Liver (tissue), 9 donors: ENCODE data around the gene JOSD2. TPM values are rescaled to one million over a fixed set of nuclear protein-coding genes. Genes with fewer than 3 reads are reported as not detected.

Source experiments
- DNase-seq: peaks from one replicate; pipeline ENCODE4 v3.0.0-alpha.2; 2017; ENCODE audit warnings: low spot score
- H3K27ac ChIP-seq, 2 donors: one replicate each; pipeline ENCODE4 v1.7.0; 2013; ENCODE audit warnings: inconsistent platforms in 2 of 2, low read length in 2 of 2, control low read depth in 1 of 2, low read depth in 1 of 2, mild to moderate bottlenecking in 1 of 2
- H3K27me3 ChIP-seq, 4 donors: one replicate each; pipeline versions ENCODE4 v1.6.1 to v1.7.0; 2013; ENCODE audit warnings: low read length in 3 of 4, inconsistent platforms in 1 of 4, mild to moderate bottlenecking in 1 of 4, moderate library complexity in 1 of 4; ENCODE audit not compliant: control insufficient read depth in 4 of 4, insufficient read depth in 4 of 4
- H3K36me3 ChIP-seq, 4 donors: one replicate each; pipeline versions ENCODE4 v1.6.1 to v1.7.0; 2013; ENCODE audit warnings: low read length in 3 of 4, mild to moderate bottlenecking in 3 of 4, low read depth in 1 of 4, moderate library complexity in 1 of 4; ENCODE audit not compliant: control insufficient read depth in 4 of 4, insufficient read depth in 3 of 4
- H3K4me1 ChIP-seq, 4 donors: one replicate each; pipeline versions ENCODE4 v1.6.1 to v1.7.0; 2013; ENCODE audit warnings: low read length in 3 of 4, mild to moderate bottlenecking in 3 of 4, moderate library complexity in 1 of 4; ENCODE audit not compliant: control insufficient read depth in 4 of 4, insufficient read depth in 4 of 4
- H3K4me3 ChIP-seq, 3 donors: one replicate each; pipeline versions ENCODE4 v1.6.1 to v1.7.0; 2013; ENCODE audit warnings: low read length in 3 of 3, control low read depth in 1 of 3, low read depth in 1 of 3, mild to moderate bottlenecking in 1 of 3
- H3K9ac ChIP-seq, 2 donors: one replicate each; pipeline ENCODE4 v1.7.0; 2013; ENCODE audit warnings: low read length in 2 of 2, mild to moderate bottlenecking in 2 of 2, moderate library complexity in 2 of 2, control low read depth in 1 of 2, low read depth in 1 of 2
- H3K9me3 ChIP-seq, 4 donors: one replicate each; pipeline versions ENCODE4 v1.6.1 to v1.7.0; 2013; ENCODE audit warnings: low read length in 3 of 4; ENCODE audit not compliant: control insufficient read depth in 4 of 4
- EGR1 ChIP-seq, 2 donors: IDR thresholded peaks; 2 replicates each; pipeline ENCODE4 v1.6.1; 2016 to 2018; ENCODE audit warnings: antibody characterized with exemption in 2 of 2, low read depth in 2 of 2
- FOXA1 ChIP-seq: IDR thresholded peaks from 2 replicates; pipeline ENCODE4 v1.6.1; 2016; ENCODE audit warnings: antibody characterized with exemption
- FOXA2 ChIP-seq: IDR thresholded peaks from 2 replicates; pipeline ENCODE4 v1.6.1; 2016; ENCODE audit warnings: antibody characterized with exemption
- GABPA ChIP-seq, 2 donors: IDR thresholded peaks in 1 of 2; conservative IDR thresholded peaks in 1 of 2; 2 replicates each; pipeline ENCODE4 v1.6.1; 2016; ENCODE audit warnings: antibody characterized with exemption in 2 of 2, mild to moderate bottlenecking in 1 of 2, moderate library complexity in 1 of 2
- HNF4A ChIP-seq, 2 donors: conservative IDR thresholded peaks; 2 replicates each; pipeline ENCODE4 v1.6.1; 2016; ENCODE audit warnings: antibody characterized with exemption in 2 of 2, mild to moderate bottlenecking in 2 of 2
- HNF4G ChIP-seq: IDR thresholded peaks from 2 replicates; pipeline ENCODE4 v1.6.1; 2016; ENCODE audit warnings: antibody characterized with exemption
- JUND ChIP-seq, 2 donors: IDR thresholded peaks; 2 replicates each; pipeline ENCODE4 v1.6.1; 2016; ENCODE audit warnings: antibody characterized with exemption in 2 of 2
- RAD21 ChIP-seq, 2 donors: IDR thresholded peaks; 2 replicates each; pipeline ENCODE4 v1.6.1; 2016; ENCODE audit warnings: antibody characterized with exemption in 2 of 2, mild to moderate bottlenecking in 2 of 2
- TAF1 ChIP-seq: conservative IDR thresholded peaks from 2 replicates; pipeline ENCODE4 v1.6.1; 2016; ENCODE audit warnings: antibody characterized with exemption, mild to moderate bottlenecking
- YY1 ChIP-seq: IDR thresholded peaks from 2 replicates; pipeline ENCODE4 v1.6.1; 2016; ENCODE audit warnings: antibody characterized with exemption, mild to moderate bottlenecking
- WGBS: extraction: QIAGEN DNeasy Blood & Tissue Kit; methylation state at CpG from one replicate; pipeline ENCODE4 v1.1.7; 2013; 5-methylcytosine and 5-hydroxymethylcytosine counted together
- polyA plus RNA-seq, 2 donors: library from polyadenylated mRNA; stranded (reverse) in 1 of 2; unstranded in 1 of 2; fragments of 200-250 nt in 1 of 2; fragments of >200 nt in 1 of 2; fragmentation: Nextera tagmentation in 1 of 2; extraction: Ambion mirVana in 1 of 2; gene quantifications; one replicate each; pipeline versions ENCODE4 v1.2.1 to v1.2.3, GENCODE V29; 2013 to 2015
- total RNA-seq, 2 donors: library from RNA; depleted of rRNA; stranded (reverse); fragments of >200 nt; gene quantifications; one replicate each; pipeline ENCODE4 v1.2.3, GENCODE V29; 2014
- TF ChIP-seq, protein P1 (sequence below): IDR thresholded peaks from 2 replicates; pipeline ENCODE4 v1.6.1; 2016; ENCODE audit warnings: antibody characterized with exemption, mild to moderate bottlenecking
- TF ChIP-seq, protein P2 (sequence below): IDR thresholded peaks from 2 replicates; pipeline ENCODE4 v1.6.1; 2016; ENCODE audit warnings: antibody characterized with exemption
- TF ChIP-seq, protein P3 (sequence below): IDR thresholded peaks from 2 replicates; pipeline ENCODE4 v1.6.1; 2016; ENCODE audit warnings: antibody characterized with exemption
- TF ChIP-seq, protein P4 (sequence below): fragments of 150-350 bp; IDR thresholded peaks from 2 replicates; pipeline ENCODE4 v1.5.1; 2017; ENCODE audit warnings: improper control_type of control experiment, low read depth, low read length; ENCODE audit not compliant: missing input control
- TF ChIP-seq, protein P5 (sequence below): IDR thresholded peaks from 2 replicates; pipeline ENCODE4 v1.6.1; 2016; ENCODE audit warnings: antibody characterized with exemption
- donor health status: healthy.
- donor health status: healthy.
- donor health status: healthy.
- donor health status: healthy.
- donor health status: healthy.

JOSD2 gene
- total and polyA plus RNA-seq, 4 donors: 6.6 to 32.9 (median 20.0) TPM

DNA sequence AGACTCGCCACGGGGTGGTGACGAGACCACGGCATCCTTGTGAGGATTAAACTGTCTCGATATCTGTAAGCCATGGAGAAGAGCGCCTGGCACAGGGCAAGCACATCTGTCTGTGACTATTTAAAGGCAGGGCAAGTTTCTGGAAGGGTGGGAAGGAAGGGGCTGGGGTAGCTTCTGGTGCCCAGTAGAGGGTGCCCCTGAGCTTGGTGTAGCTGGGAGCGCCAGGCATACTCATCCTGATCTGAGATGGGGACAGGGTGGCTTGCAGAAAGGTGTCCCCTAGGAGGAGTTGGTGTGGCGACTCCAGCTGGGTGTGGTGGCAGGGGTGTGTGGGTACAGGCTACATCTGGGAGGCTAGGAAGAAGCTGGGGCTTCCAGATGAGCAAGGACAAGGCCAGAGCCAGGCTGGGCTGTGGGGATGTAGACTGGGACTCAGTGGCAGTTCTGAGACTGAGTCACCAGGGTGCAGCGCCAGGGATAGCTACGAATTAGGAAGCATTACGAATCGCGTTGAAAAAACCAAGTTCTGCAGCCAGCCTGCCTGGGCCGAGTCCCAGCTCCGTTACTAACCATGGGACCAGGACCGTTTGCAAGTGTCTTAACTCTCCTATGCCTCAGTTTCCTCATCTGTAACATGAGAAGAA lies 25.8 kb upstream of the JOSD2 start (continued):
- TF ChIP-seq, protein P1, sequence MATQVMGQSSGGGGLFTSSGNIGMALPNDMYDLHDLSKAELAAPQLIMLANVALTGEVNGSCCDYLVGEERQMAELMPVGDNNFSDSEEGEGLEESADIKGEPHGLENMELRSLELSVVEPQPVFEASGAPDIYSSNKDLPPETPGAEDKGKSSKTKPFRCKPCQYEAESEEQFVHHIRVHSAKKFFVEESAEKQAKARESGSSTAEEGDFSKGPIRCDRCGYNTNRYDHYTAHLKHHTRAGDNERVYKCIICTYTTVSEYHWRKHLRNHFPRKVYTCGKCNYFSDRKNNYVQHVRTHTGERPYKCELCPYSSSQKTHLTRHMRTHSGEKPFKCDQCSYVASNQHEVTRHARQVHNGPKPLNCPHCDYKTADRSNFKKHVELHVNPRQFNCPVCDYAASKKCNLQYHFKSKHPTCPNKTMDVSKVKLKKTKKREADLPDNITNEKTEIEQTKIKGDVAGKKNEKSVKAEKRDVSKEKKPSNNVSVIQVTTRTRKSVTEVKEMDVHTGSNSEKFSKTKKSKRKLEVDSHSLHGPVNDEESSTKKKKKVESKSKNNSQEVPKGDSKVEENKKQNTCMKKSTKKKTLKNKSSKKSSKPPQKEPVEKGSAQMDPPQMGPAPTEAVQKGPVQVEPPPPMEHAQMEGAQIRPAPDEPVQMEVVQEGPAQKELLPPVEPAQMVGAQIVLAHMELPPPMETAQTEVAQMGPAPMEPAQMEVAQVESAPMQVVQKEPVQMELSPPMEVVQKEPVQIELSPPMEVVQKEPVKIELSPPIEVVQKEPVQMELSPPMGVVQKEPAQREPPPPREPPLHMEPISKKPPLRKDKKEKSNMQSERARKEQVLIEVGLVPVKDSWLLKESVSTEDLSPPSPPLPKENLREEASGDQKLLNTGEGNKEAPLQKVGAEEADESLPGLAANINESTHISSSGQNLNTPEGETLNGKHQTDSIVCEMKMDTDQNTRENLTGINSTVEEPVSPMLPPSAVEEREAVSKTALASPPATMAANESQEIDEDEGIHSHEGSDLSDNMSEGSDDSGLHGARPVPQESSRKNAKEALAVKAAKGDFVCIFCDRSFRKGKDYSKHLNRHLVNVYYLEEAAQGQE: no peak
- TF ChIP-seq HNF4A (conservative IDR thresholded peaks at IDR 0.05) (no peak), GABPA (IDR thresholded peaks at IDR 0.05 in 1 of 2, conservative IDR thresholded peaks at IDR 0.05 in 1 of 2) (no peak), HNF4G (no peak), JUND (IDR thresholded peaks at IDR 0.05) (no peak)
- TF ChIP-seq, protein P2, sequence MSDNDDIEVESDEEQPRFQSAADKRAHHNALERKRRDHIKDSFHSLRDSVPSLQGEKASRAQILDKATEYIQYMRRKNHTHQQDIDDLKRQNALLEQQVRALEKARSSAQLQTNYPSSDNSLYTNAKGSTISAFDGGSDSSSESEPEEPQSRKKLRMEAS: no peak
- TF ChIP-seq, protein P3, sequence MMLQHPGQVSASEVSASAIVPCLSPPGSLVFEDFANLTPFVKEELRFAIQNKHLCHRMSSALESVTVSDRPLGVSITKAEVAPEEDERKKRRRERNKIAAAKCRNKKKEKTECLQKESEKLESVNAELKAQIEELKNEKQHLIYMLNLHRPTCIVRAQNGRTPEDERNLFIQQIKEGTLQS: no peak

DNA sequence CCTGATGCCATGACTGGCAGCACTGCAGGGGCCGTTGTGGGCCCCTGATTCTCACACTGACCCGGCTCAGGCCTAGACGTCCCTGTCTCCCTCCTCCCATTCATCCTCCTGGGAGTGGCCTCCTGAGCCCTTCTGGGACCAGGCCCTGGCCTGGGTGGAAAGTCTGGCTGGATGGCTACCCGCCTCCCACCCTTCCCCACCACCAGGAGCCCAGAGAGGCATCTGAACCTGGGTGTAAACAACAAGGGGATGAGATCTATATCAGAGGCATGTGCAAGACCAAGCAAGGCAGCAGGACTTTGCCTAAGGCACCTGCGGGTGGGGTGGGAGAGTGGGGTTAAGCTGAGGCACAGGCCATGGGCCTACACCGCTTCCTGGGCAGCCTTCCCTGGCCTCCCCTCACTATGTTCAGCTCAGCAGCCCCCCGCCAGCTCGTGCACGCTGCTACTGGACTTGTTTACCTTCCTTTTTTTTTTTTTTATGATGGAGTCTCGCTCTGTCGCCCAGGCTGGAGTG lies 24.7 kb upstream of the JOSD2 start:
- no peak for DNase-seq
- TF ChIP-seq EGR1 (IDR thresholded peaks at IDR 0.05; ENCODE audit: low read depth in 2 of 2) (no peak), FOXA1 (no peak), JUND (IDR thresholded peaks at IDR 0.05) (no peak), GABPA (IDR thresholded peaks at IDR 0.05 in 1 of 2, conservative IDR thresholded peaks at IDR 0.05 in 1 of 2) (no peak), TAF1 (no peak)
- TF ChIP-seq, protein P2: no peak
- TF ChIP-seq, protein P4, sequence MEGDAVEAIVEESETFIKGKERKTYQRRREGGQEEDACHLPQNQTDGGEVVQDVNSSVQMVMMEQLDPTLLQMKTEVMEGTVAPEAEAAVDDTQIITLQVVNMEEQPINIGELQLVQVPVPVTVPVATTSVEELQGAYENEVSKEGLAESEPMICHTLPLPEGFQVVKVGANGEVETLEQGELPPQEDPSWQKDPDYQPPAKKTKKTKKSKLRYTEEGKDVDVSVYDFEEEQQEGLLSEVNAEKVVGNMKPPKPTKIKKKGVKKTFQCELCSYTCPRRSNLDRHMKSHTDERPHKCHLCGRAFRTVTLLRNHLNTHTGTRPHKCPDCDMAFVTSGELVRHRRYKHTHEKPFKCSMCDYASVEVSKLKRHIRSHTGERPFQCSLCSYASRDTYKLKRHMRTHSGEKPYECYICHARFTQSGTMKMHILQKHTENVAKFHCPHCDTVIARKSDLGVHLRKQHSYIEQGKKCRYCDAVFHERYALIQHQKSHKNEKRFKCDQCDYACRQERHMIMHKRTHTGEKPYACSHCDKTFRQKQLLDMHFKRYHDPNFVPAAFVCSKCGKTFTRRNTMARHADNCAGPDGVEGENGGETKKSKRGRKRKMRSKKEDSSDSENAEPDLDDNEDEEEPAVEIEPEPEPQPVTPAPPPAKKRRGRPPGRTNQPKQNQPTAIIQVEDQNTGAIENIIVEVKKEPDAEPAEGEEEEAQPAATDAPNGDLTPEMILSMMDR: no peak
- H3K27ac ChIP-seq: no peak overlapping the region
- no peak overlapping the region for H3K9ac ChIP-seq
- peaks cover 0 to 6% (median 2%) of the 10 kb centered on the region in 4 donors for H3K9me3 ChIP-seq
- no peak overlapping the region for H3K4me3 ChIP-seq
- 83% methylated on average over 11 of the region's 11 CpGs for WGBS
- no peaks in the 10 kb centered on the region for H3K27me3 ChIP-seq
- no peaks in the 10 kb centered on the region for H3K36me3 ChIP-seq
- no peaks in the 10 kb centered on the region for H3K4me1 ChIP-seq

DNA sequence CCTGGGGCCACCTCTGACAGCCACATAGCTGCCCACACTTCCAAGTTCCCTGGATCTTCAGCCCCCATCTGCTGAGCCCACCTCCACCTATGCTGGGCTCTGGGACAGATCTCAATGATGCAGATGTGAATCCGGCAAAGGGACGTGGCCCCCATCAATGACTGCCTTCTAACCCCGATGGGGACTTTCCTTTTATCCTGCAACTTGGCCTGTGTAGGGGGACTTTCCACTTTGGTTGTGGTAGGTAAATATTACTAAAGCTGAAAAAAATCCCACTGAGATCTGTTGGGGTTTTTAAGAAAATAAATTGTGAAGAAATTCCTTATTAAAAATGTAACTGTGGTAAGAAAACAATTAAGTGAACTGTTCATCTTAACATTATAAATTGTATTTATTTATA lies 23.5 kb upstream of the JOSD2 start:
- no peak overlapping the region for H3K9ac ChIP-seq
- 79% methylated on average over 3 of the region's 3 CpGs for WGBS
- H3K9me3 ChIP-seq: peaks cover 0 to 6% (median 2%) of the 10 kb centered on the region in 4 donors
- no peaks in the 10 kb centered on the region for H3K4me1 ChIP-seq
- H3K27ac ChIP-seq: no peak overlapping the region
- no peaks in the 10 kb centered on the region for H3K27me3 ChIP-seq
- no peak for TF ChIP-seq HNF4A (conservative IDR thresholded peaks at IDR 0.05)
- TF ChIP-seq, protein P5, sequence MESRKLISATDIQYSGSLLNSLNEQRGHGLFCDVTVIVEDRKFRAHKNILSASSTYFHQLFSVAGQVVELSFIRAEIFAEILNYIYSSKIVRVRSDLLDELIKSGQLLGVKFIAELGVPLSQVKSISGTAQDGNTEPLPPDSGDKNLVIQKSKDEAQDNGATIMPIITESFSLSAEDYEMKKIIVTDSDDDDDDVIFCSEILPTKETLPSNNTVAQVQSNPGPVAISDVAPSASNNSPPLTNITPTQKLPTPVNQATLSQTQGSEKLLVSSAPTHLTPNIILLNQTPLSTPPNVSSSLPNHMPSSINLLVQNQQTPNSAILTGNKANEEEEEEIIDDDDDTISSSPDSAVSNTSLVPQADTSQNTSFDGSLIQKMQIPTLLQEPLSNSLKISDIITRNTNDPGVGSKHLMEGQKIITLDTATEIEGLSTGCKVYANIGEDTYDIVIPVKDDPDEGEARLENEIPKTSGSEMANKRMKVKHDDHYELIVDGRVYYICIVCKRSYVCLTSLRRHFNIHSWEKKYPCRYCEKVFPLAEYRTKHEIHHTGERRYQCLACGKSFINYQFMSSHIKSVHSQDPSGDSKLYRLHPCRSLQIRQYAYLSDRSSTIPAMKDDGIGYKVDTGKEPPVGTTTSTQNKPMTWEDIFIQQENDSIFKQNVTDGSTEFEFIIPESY: no peak
- no peak for TF ChIP-seq EGR1 (IDR thresholded peaks at IDR 0.05; ENCODE audit: low read depth in 2 of 2)
- no peak for TF ChIP-seq FOXA1
- TF ChIP-seq, protein P4: no peak
- no peak for TF ChIP-seq RAD21 (IDR thresholded peaks at IDR 0.05)
- no peak for TF ChIP-seq FOXA2
- no peak for TF ChIP-seq YY1
- no peak overlapping the region for H3K4me3 ChIP-seq
- no peaks in the 10 kb centered on the region for H3K36me3 ChIP-seq
- no peak for DNase-seq
